GM12892 (cell line): ENCODE results near the gene TLR4.

Source experiments
- POLR2A ChIP-seq: IDR thresholded peaks from 2 replicates; pipeline ENCODE4 v1.6.1; 2011; ENCODE audit warnings: low read depth, low read length, control low read depth
- TAF1 ChIP-seq: IDR thresholded peaks from 2 replicates; pipeline ENCODE4 v1.6.1; 2011; ENCODE audit warnings: low read depth, mild to moderate bottlenecking, control low read depth, low read length, borderline replicate concordance

- TF ChIP-seq POLR2A (no peak), TAF1 (no peak)
Measured at GRCh38 chr9:117696154-117696553, 8.0 kb upstream of the TLR4 start.
